KMS-11 (cell line): ENCODE data around the gene SELE.

Experiments
- H2AFZ ChIP-seq: fragments of 200-600 bp; sonication (generic); 2 replicates; pipeline ENCODE4 v1.6.1; 2016; ENCODE audit warnings: antibody characterized with exemption, mixed run types, low read depth
- H3K27ac ChIP-seq: fragments of 200-600 bp; sonication (generic); 2 replicates; pipeline ENCODE4 v1.6.1; 2016; ENCODE audit warnings: mild to moderate bottlenecking, mixed run types
- H3K27me3 ChIP-seq: fragments of 200-600 bp; sonication (generic); 2 replicates; pipeline ENCODE4 v1.6.1; 2017; ENCODE audit warnings: mild to moderate bottlenecking, low read depth, mixed run types, moderate library complexity; ENCODE audit not compliant: insufficient read depth
- H3K36me3 ChIP-seq: fragments of 200-600 bp; sonication (generic); 2 replicates; pipeline ENCODE4 v1.6.1; 2017; ENCODE audit warnings: mild to moderate bottlenecking, mixed run types; ENCODE audit not compliant: insufficient read depth
- H3K4me1 ChIP-seq: fragments of 200-600 bp; sonication (generic); 2 replicates; pipeline ENCODE4 v1.6.1; 2016; ENCODE audit warnings: mild to moderate bottlenecking, low read depth, mixed run types; ENCODE audit not compliant: poor library complexity, severe bottlenecking
- H3K4me2 ChIP-seq: fragments of 200-600 bp; sonication (generic); 2 replicates; pipeline ENCODE4 v1.7.0; 2016; ENCODE audit warnings: mild to moderate bottlenecking, mixed run types
- H3K4me3 ChIP-seq: fragments of 200-600 bp; sonication (generic); IDR thresholded peaks from 2 replicates; pipeline ENCODE4 v1.6.1; 2017; ENCODE audit warnings: low read depth, low read length, mixed read lengths; ENCODE audit not compliant: insufficient read depth
- H3K79me2 ChIP-seq: fragments of 200-600 bp; sonication (generic); 2 replicates; pipeline ENCODE4 v1.6.1; 2016; ENCODE audit warnings: low read depth, mixed run types; ENCODE audit not compliant: insufficient read depth
- H3K9ac ChIP-seq: fragments of 200-600 bp; sonication (generic); 2 replicates; pipeline ENCODE4 v1.6.1; 2016; ENCODE audit warnings: mild to moderate bottlenecking, mixed run types
- H4K20me1 ChIP-seq: fragments of 200-600 bp; sonication (generic); 2 replicates; pipeline ENCODE4 v1.6.1; 2016; ENCODE audit warnings: mild to moderate bottlenecking, mixed run types; ENCODE audit not compliant: insufficient read depth
- TF ChIP-seq, protein P1 (sequence below): fragments of 200-600 bp; sonication (generic); conservative IDR thresholded peaks from 2 replicates; pipeline ENCODE4 v1.6.1; 2017; ENCODE audit warnings: low read depth, mild to moderate bottlenecking, antibody characterized with exemption, low read length, moderate library complexity, mixed read lengths

SELE gene

DNA sequence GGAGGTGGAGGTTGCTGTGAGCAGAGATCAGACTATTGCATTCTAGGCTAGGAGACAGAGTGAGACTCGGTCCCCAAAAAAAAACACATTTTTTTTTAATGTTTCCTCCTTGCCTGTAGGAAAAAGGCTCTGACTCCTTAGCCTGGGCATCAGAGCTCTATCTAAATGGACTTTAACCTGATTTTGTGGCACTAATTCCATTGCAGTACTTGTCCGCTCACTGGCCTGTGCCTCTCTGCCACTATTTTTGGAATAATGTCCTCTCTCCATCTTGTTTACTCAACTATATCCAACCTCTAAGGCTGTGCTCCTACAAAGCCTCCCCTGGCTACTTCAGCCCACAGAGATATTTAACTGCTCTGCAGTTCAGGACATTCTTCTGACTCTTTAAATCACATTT lies 34.3 kb upstream of the SELE start:
- Histone ChIP-seq H3K27me3 (no peaks in the 10 kb centered on the region), H3K79me2 (no peaks in the 10 kb centered on the region), H3K36me3 (no peaks in the 10 kb centered on the region), H4K20me1 (no peaks in the 10 kb centered on the region), H3K9ac (no peak overlapping the region), H3K4me2 (no peak overlapping the region), H2AFZ (no peak overlapping the region), H3K4me3 (no peak overlapping the region), H3K4me1 (no peaks in the 10 kb centered on the region), H3K27ac (no peak overlapping the region)
- TF ChIP-seq, protein P1, sequence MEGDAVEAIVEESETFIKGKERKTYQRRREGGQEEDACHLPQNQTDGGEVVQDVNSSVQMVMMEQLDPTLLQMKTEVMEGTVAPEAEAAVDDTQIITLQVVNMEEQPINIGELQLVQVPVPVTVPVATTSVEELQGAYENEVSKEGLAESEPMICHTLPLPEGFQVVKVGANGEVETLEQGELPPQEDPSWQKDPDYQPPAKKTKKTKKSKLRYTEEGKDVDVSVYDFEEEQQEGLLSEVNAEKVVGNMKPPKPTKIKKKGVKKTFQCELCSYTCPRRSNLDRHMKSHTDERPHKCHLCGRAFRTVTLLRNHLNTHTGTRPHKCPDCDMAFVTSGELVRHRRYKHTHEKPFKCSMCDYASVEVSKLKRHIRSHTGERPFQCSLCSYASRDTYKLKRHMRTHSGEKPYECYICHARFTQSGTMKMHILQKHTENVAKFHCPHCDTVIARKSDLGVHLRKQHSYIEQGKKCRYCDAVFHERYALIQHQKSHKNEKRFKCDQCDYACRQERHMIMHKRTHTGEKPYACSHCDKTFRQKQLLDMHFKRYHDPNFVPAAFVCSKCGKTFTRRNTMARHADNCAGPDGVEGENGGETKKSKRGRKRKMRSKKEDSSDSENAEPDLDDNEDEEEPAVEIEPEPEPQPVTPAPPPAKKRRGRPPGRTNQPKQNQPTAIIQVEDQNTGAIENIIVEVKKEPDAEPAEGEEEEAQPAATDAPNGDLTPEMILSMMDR, result no peak

DNA sequence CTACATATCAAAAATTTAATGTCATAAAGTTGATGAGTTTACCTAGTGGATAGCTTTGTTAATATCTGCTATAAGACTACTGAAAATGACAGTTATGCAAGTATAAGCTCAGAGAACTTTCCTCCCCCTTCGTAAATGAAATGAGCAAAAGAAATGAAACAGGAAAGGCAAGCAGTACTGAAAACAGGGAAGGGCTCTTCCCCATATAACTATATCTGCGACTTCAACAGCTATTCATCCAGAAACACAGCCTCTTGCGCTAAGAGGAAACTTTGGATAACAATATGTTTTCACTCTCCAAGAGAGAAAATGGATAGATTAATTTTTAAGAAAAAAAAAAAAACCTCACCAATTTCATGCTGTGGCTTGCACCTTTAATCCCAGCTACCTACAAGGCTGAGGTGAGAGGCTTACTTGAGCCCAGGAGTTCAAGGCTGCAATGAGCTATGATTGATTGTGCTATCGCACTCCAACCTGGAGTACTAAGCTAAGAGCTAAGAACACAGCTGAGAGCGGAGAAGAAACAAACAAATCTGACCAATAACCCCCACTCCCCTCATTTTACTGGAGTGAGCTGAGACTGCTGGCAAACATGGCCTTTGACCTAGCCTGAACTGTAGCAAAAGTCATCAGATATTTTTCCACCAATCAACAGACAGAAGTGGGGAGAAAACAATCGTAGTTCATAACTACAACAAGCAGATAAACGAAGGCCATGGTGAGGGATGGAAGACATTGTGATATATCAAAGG lies 31.9 kb upstream of the SELE start:
- Histone ChIP-seq H3K27me3 (no peaks in the 10 kb centered on the region), H4K20me1 (no peaks in the 10 kb centered on the region), H3K4me2 (no peak overlapping the region), H3K79me2 (no peaks in the 10 kb centered on the region), H3K9ac (no peak overlapping the region), H3K36me3 (no peaks in the 10 kb centered on the region), H3K4me1 (no peaks in the 10 kb centered on the region), H3K4me3 (no peak overlapping the region), H3K27ac (no peak overlapping the region), H2AFZ (no peak overlapping the region)
- TF ChIP-seq, protein P1, result no peak

DNA sequence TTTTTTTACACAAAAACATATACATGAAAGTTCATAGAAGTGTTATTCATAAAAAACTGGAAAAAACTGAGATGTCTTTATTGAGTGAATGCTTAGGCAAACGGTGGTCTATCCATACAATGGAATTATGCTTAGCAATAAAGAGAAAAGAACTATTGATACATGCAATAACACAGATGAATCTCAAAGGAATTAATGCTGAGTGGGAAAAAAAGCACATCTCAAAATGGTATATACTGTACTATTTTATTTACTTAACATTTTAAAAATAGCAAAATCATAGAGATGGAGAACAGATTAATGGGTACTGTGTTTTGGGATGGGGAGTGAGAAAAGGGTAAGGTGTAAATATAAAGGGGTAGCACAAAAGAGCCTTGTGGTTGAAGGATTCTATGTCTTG lies 31.0 kb upstream of the SELE start:
- Histone ChIP-seq H3K9ac (no peak overlapping the region), H3K4me1 (no peaks in the 10 kb centered on the region), H3K4me3 (no peak overlapping the region), H3K4me2 (no peak overlapping the region), H3K27ac (no peak overlapping the region), H3K79me2 (no peaks in the 10 kb centered on the region), H2AFZ (no peak overlapping the region), H3K27me3 (no peaks in the 10 kb centered on the region), H3K36me3 (no peaks in the 10 kb centered on the region), H4K20me1 (no peaks in the 10 kb centered on the region)
- TF ChIP-seq, protein P1, result no peak

DNA sequence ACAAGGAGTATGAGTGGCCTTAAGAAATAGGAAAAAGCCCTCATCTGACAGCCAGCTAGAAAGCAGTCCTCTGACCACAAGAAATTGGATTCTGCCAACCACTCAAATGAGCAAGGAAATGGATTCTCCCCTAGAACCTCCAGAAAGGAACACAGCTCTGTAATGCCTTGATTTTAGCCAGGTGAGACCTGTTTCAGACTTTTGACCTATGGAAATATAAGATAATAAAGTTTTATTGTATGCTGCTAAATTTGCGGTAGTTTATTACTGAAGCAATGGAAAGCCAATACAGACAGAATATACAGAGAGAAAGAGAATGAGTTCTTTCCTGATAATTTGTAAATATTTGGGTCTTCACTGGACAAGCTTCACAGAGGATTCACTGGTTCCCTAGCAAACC lies 28.8 kb upstream of the SELE start:
- H3K36me3 ChIP-seq, result no peaks in the 10 kb centered on the region
- H3K27me3 ChIP-seq, result no peaks in the 10 kb centered on the region
- H3K4me3 ChIP-seq, result no peak overlapping the region
- no peaks in the 10 kb centered on the region for H4K20me1 ChIP-seq
- no peak overlapping the region for H3K4me2 ChIP-seq
- H3K9ac ChIP-seq, result no peak overlapping the region
- H3K27ac ChIP-seq, result no peak overlapping the region
- TF ChIP-seq, protein P1, result no peak
- no peaks in the 10 kb centered on the region for H3K4me1 ChIP-seq
- H3K79me2 ChIP-seq, result no peaks in the 10 kb centered on the region
- no peak overlapping the region for H2AFZ ChIP-seq
